HCT116 (cell line): Measurements from ENCODE around the gene FECH.

Experiments used
- CEBPB ChIP-seq: IDR thresholded peaks from 2 replicates; pipeline ENCODE4 v1.6.1; 2012; ENCODE audit warnings: low read depth
- CTCF ChIP-seq, 3 experiments: fragments of 200-600 bp in 1 of 3; sonication (generic) in 1 of 3; IDR thresholded peaks in 2 of 3; conservative IDR thresholded peaks in 1 of 3; 2 replicates each; pipeline ENCODE4 v1.5.1; 2012 to 2017; ENCODE audit warnings: low read depth in 2 of 3, low read length in 2 of 3, antibody characterized with exemption in 1 of 3, borderline replicate concordance in 1 of 3, control low read depth in 1 of 3, mild to moderate bottlenecking in 1 of 3, mixed read lengths in 1 of 3, mixed run types in 1 of 3, moderate library complexity in 1 of 3; ENCODE audit not compliant: insufficient read depth in 1 of 3
- EZH2 ChIP-seq: fragments of 200-600 bp; sonication (generic); IDR thresholded peaks from 2 replicates; pipeline ENCODE4 v1.6.1; 2017; ENCODE audit warnings: antibody characterized with exemption, mixed run types
- EZH2phosphoT487 ChIP-seq: fragments of 200-600 bp; IDR thresholded peaks from 2 replicates; pipeline ENCODE4 v1.6.1; 2018; ENCODE audit warnings: antibody characterized with exemption, borderline replicate concordance
- POLR2AphosphoS5 ChIP-seq: IDR thresholded peaks from 2 replicates; pipeline ENCODE4 v1.6.1; 2011; ENCODE audit warnings: mild to moderate bottlenecking, low read depth, low read length, moderate library complexity
- RAD21 ChIP-seq: IDR thresholded peaks from 2 replicates; pipeline ENCODE4 v1.6.1; 2012; ENCODE audit warnings: low read depth, mild to moderate bottlenecking
- REST ChIP-seq: IDR thresholded peaks from 2 replicates; pipeline ENCODE4 v1.6.1; 2012; ENCODE audit warnings: low read depth
- ZFX ChIP-seq: fragments of 450-650 bp; IDR thresholded peaks from 2 replicates; pipeline ENCODE4 v1.6.1; 2017

GRCh38 chr18:57629422-57629821, 42.9 kb upstream of the FECH start:
- TF ChIP-seq CTCF (IDR thresholded peaks at IDR 0.05 in 2 of 3, conservative IDR thresholded peaks at IDR 0.05 in 1 of 3; ENCODE audit: borderline replicate concordance in 1 of 3, insufficient read depth in 1 of 3, low read depth in 2 of 3, low read length in 2 of 3) (no peak), POLR2AphosphoS5 (no peak), RAD21 (no peak), CEBPB (no peak), EZH2phosphoT487 (no peak), EZH2 (no peak), REST (no peak), ZFX (no peak)
